Embryonic facial prominence (tissue), 1 donor: ENCODE results near the gene BFSP1.

Source experiments
- DNase-seq: peaks from one replicate; pipeline ENCODE4 v3.0.0-alpha.2; 2016; ENCODE audit errors: extremely low spot score

BFSP1 gene

GRCh38 chr20:17465236-17465635 is 65.9 kb downstream of the BFSP1 start:
- no peak for DNase-seq

GRCh38 chr20:17463711-17464110 is 67.5 kb downstream of the BFSP1 start:
- DNase-seq = no peak

GRCh38 chr20:17461941-17462340 is 69.2 kb downstream of the BFSP1 start:
- DNase-seq = no peak

GRCh38 chr20:17460119-17460518 is 71.1 kb downstream of the BFSP1 start:
- DNase-seq = no peak

- DNase-seq = no peak
These were observed 73.5 kb downstream of the BFSP1 start for GRCh38 chr20:17457588-17458190.

GRCh38 chr20:17457079-17457478 is 74.1 kb downstream of the BFSP1 start:
- DNase-seq = no peak

- no peak for DNase-seq
These were observed 74.9 kb downstream of the BFSP1 start for GRCh38 chr20:17456279-17456678.

- no peak for DNase-seq
These were observed 77.6 kb downstream of the BFSP1 start for GRCh38 chr20:17453592-17453991.

GRCh38 chr20:17452441-17452840 is 78.7 kb downstream of the BFSP1 start:
- no peak for DNase-seq

- no peak for DNase-seq
These were observed 82.1 kb downstream of the BFSP1 start for GRCh38 chr20:17449031-17449430.

- no peak for DNase-seq
These were observed 83.1 kb downstream of the BFSP1 start for GRCh38 chr20:17448071-17448470.

GRCh38 chr20:17446171-17446570 is 85.0 kb downstream of the BFSP1 start:
- no peak for DNase-seq

- DNase-seq = no peak
These were observed 85.6 kb downstream of the BFSP1 start for GRCh38 chr20:17445543-17445942.

- DNase-seq = no peak
These were observed 87.1 kb downstream of the BFSP1 start for GRCh38 chr20:17444091-17444490.
